A549 treated with GW870086 at 1 μM for 4 hours (cell line): ENCODE measurements around the gene SPATA31A1. TPM values are rescaled to one million over a fixed set of nuclear protein-coding genes. Genes with fewer than 3 reads are reported as not detected.

Experiments used
- total RNA-seq: library from RNA; stranded (reverse); fragments of 200-300 nt; extraction: Qiagen RNA extraction; gene quantifications from 5 replicates; pipeline ENCODE4 v1.2.3, GENCODE V29; 2022; ENCODE audit warnings: low read depth

Gene SPATA31A1
- not detected in 5 replicates for total RNA-seq

DNA sequence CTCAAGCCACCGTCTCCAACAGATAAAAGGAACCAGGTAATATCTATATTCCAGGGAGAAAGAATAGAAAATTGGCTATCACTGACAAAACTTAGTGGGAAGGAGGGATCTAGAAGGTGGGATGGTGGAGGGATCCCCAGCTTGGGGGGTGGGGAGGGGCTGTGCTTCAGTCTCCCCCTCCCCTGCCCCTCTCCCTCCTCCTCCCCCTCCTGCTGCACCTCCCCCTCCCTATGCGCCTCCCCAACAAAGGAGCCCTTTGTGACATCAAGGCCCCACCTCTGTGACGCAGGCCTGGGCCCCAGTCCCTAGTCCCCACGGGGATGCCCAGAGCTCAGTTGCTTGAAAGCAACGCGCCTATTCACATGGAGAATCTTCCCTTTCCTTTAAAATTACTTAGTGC, at the start of gene SPATA31A1:
SPATA31A1 (plus strand) TSS at position 301 of the 400 bp plus-strand sequence; CDS start at position 363, 62 bp downstream.

Other genes starting within 250 kb of the SPATA31A1 start
- 7.5 to 11.7 TPM (median 10.3 TPM) in 5 replicates for gene CNTNAP3, start 67.5 kb upstream of the SPATA31A1 start, total RNA-seq